Sciatic nerve (tissue), 2 donors: Measurements from ENCODE around the gene EFNA1. TPM values are rescaled to one million over a fixed set of nuclear protein-coding genes. Genes with fewer than 3 reads are reported as not detected.

Experiments
- ATAC-seq: fragments of 200-7000 bp; cut with Tn5 transposase; one replicate; pipeline ENCODE4 v1.9.1; 2020; ENCODE audit warnings: mild to moderate bottlenecking, moderate library complexity
- DNase-seq: peaks from one replicate; pipeline ENCODE4 v3.0.0-alpha.2; 2020; ENCODE audit warnings: low spot score
- intact Hi-C: fragments of 100-400 bp; cut with DNase I; formaldehyde crosslinking; loops from one replicate; pipeline ENCODE4 v1.14.2; 2022
- total RNA-seq: library from RNA; stranded (reverse); fragmentation: NEBNext Ultra II Directional; extraction: Animal tissue kit (Norgen Biotek cat#: 25700); gene quantifications from one replicate; pipeline ENCODE4 v1.2.1, GENCODE V29; 2021
- donor health status: DM: no; HTN: no; CAD: no.
- donor health status: DM: no; HTN: no; CAD: no.

Gene EFNA1, protein sequence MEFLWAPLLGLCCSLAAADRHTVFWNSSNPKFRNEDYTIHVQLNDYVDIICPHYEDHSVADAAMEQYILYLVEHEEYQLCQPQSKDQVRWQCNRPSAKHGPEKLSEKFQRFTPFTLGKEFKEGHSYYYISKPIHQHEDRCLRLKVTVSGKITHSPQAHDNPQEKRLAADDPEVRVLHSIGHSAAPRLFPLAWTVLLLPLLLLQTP
- 49.0 TPM for total RNA-seq

- intact Hi-C loops = loop anchor here (10.0 kb wide), 1 partner anchor 47 kb away; the partner anchor contains the start of genes KRTCAP2 and TRIM46
- DNase-seq = peak; percentile 87
- peak; percentile 67 for ATAC-seq
Measured at GRCh38 chr1:155127105-155127966, at the start of gene EFNA1. EFNA1 (plus strand) TSS chr1:155127876; CDS start chr1:155127978, 102 bp downstream.

GRCh38 chr1:155078469-155079209, 49.0 kb upstream of the EFNA1 start, which contains the start of gene EFNA3:
EFNA3 (plus strand) TSS chr1:155078837; CDS start chr1:155078942, 105 bp downstream.
- intact Hi-C loops = no loop called here
- ATAC-seq (peak; percentile 84), DNase-seq (peak; percentile 89)

- ATAC-seq = no peak
- no peak for DNase-seq
Measured at GRCh38 chr1:155079210-155079486, 48.5 kb upstream of the EFNA1 start.

GRCh38 chr1:155079487-155080311, 48.0 kb upstream of the EFNA1 start:
- intact Hi-C loops = no loop called here
- no peak for ATAC-seq
- no peak for DNase-seq

More at GRCh38 chr1:155079210-155079486, 48.5 kb upstream of the EFNA1 start:
- intact Hi-C loops = no loop called here

DNA sequence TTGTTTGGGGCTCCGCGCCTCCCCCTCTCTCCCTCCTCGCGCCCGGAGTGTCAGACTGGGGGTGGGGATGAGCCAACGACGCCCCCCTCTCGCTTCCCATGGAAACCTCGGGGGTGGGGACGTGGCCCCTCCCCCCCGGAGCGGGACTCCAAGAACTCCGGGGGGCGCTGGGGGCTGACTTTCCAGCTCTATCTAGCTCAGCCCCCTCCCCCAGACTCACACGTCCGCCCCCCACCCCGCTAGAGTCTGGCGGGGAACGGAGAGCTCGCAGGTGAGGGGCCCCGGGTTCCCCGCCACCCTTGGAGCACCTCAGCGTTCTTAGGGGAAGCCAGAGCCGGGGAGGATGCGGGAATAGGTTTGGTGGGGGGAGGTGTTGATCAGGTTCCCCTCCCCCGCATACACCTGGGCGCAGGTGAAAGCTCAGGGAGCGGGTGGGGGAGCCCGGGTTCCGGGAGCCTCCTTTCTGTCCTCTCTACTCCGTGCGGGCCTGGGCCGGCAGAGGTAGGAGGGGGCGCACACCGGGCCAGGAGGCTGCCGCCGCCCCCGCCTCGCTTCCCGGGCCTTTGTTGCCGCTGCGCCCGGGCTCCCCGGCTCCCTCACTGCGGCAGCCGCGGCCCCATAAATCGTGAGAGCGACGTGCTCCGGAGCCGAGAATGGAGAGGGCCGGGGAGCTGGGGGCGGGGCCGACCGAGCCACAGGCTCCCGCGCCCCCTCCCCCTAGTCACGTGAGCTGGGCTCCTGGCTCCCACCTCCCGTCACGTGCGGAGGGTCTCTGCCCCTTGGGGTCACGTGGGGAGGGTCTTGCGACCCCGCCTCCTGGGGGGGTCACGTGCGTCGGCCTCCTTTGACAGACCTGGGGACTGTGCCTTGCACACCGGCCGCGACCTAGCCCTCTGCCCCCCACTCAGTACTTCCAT, 47.1 kb upstream of the EFNA1 start:
- intact Hi-C loops = no loop called here
- ATAC-seq (no peak), DNase-seq (no peak)

GRCh38 chr1:155081472-155082300, 46.0 kb upstream of the EFNA1 start:
- intact Hi-C loops = no loop called here
- ATAC-seq (no peak), DNase-seq (no peak)

DNA sequence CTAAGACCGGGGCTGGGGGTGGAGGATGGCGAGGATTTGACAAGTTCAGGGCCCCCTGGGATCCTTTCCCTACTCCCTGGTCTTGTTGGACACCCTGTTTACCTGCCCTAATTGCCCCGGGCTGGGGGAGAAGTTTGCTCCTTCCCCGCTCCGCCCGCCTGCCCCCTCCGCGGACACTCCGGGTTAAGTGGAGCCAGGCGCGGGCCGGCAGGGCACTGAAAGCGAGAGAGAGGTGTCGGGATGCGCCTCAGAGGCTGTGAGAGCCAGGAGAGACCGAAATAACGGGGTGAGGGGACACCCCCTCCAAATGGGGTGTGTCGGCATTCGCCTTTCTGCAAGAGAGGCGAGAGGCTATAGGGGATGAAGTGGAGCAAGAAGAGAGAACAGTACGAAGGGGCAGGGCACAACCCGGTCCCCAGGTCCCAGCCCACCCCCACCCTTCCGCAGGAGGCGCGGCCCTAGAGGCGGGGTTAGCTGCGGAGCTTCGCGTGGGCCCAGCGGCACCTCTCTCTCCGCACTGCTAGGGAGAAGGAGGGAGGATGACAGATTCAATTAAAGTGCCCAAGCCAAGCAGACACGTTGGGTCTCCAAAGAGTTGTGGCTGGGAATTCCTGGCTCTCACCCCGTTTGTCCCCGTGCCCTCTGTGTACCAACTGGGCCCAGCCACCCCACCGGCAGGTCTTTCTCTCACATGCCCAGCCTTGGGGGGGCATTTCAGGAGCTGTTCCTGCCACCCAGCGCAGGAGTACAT, 45.2 kb upstream of the EFNA1 start:
- intact Hi-C loops = no loop called here
- DNase-seq (no peak), ATAC-seq (no peak)

GRCh38 chr1:155083052-155083541, 44.6 kb upstream of the EFNA1 start:
- no peak for DNase-seq
- ATAC-seq = no peak
- intact Hi-C loops = no loop called here

- ATAC-seq (peak; percentile 5), DNase-seq (no peak)
- intact Hi-C loops = no loop called here
Measured at GRCh38 chr1:155083865-155084721, 43.6 kb upstream of the EFNA1 start.

- intact Hi-C loops = no loop called here
- ATAC-seq = peak; percentile 90
- DNase-seq = peak; percentile 95
Measured at GRCh38 chr1:155084722-155085503, 42.8 kb upstream of the EFNA1 start.

DNA sequence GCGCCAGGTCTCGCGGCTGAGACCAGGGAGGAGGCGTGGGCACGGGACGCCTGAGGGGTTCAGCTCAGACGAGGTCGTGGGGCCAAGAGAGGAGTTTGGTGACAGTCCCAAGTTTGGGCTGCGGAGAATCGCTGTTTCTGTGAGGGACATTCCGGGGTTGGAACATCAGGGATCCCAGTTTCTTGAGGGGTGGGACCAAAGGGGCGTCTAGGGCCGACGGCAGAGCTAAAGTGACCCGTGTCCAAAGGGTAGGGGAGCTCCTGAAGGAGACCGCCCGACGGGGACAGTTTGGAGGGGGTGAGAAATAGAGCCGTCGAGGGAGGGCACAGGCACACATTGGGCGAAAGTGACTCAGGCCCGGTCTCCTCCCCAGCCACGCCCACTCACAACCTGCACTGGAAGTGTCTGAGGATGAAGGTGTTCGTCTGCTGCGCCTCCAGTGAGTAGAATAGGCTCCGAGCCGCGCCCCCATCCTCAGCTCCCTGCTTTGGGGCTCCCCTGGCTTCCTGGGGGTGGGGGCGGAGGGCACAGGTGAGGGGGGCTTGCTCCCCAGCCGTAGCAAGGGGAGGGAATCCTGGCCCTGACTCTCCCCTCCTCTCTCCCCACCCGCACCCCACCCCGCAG, 42.1 kb upstream of the EFNA1 start:
- ATAC-seq = peak; percentile 22
- intact Hi-C loops = no loop called here
- DNase-seq = no peak

DNA sequence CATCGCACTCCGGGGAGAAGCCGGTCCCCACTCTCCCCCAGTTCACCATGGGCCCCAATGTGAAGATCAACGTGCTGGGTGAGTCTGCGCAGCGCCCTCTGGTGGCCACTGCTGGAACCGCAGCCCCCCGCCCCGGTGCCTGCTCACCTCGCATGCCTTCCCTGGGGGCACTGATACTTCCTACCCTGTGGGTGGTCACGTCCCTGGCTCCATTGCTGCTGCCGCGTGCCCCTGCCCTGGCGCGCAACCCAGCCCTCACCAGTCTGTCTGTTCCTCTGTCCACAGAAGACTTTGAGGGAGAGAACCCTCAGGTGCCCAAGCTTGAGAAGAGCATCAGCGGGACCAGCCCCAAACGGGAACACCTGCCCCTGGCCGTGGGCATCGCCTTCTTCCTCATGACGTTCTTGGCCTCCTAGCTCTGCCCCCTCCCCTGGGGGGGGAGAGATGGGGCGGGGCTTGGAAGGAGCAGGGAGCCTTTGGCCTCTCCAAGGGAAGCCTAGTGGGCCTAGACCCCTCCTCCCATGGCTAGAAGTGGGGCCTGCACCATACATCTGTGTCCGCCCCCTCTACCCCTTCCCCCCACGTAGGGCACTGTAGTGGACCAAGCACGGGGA, 41.4 kb upstream of the EFNA1 start:
- no peak for DNase-seq
- peak; percentile 38 for ATAC-seq
- intact Hi-C loops = no loop called here

DNA sequence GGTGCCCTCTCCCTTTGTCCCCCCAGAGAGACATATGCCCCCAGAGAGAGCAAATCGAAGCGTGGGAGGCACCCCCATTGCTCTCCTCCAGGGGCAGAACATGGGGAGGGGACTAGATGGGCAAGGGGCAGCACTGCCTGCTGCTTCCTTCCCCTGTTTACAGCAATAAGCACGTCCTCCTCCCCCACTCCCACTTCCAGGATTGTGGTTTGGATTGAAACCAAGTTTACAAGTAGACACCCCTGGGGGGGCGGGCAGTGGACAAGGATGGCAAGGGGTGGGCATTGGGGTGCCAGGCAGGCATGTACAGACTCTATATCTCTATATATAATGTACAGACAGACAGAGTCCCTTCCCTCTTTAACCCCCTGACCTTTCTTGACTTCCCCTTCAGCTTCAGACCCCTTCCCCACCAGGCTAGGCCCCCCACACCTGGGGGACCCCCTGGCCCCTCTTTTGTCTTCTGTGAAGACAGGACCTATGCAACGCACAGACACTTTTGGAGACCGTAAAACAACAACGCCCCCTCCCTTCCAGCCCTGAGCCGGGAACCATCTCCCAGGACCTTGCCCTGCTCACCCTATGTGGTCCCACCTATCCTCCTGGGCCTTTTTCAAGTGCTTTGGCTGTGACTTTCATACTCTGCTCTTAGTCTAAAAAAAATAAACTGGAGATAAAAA, 40.7 kb upstream of the EFNA1 start:
- intact Hi-C loops = no loop called here
- DNase-seq = no peak
- ATAC-seq = no peak
